Mucosa of descending colon (tissue), 3 donors: ENCODE measurements around the gene ACSM6. TPM values are rescaled to one million over a fixed set of nuclear protein-coding genes. Genes with fewer than 3 reads are reported as not detected.
"Not testable (repeated sequence)": the region's sequence is repeated elsewhere in the genome, so short reads cannot be mapped to it uniquely, and the experiment has no call there.

ENCODE experiments used
- ATAC-seq: fragments of 200-7000 bp; cut with Tn5 transposase; one replicate; pipeline ENCODE4 v1.9.1; 2020; ENCODE audit warnings: mild to moderate bottlenecking, moderate library complexity
- DNase-seq, 3 donors: peaks; one replicate each; pipeline ENCODE4 v3.0.0-alpha.2; 2020
- H3K36me3 ChIP-seq: fragments of 200-600 bp; one replicate; pipeline ENCODE4 v1.8.0; 2021; ENCODE audit warnings: low read depth, mild to moderate bottlenecking
- H3K4me1 ChIP-seq: fragments of 200-600 bp; one replicate; pipeline ENCODE4 v1.8.0; 2021; ENCODE audit warnings: low read depth, mild to moderate bottlenecking
- H3K4me3 ChIP-seq: fragments of 200-600 bp; one replicate; pipeline ENCODE4 v1.8.0; 2021; ENCODE audit warnings: mild to moderate bottlenecking
- H3K9me3 ChIP-seq: fragments of 200-600 bp; one replicate; pipeline ENCODE4 v1.8.0; 2021; ENCODE audit warnings: mild to moderate bottlenecking
- intact Hi-C, 2 donors: fragments of 100-400 bp; cut with DNase I in 1 of 2; cut with micrococcal nuclease in 1 of 2; formaldehyde crosslinking; loops; one replicate each; pipeline versions ENCODE4 v1.11.0 to v1.11.1; 2022; cut with DNase I, micrococcal nuclease
- total RNA-seq, 3 donors: library from RNA; stranded (reverse); fragmentation: NEBNext Ultra II Directional in 2 of 3; extraction: Animal tissue kit (Norgen Biotek cat#: 25700) in 2 of 3; gene quantifications; one replicate each; pipeline versions ENCODE4 v1.2.1 to v1.2.4, GENCODE V29; 2021 to 2023
- TF ChIP-seq, protein P1 (sequence below): fragments of 200-600 bp; IDR thresholded peaks from one replicate; pipeline ENCODE4 v1.8.0; 2022; ENCODE audit warnings: antibody characterized with exemption, mild to moderate bottlenecking
- donor health status: DM: no; HTN: no; CAD: no; lungs with moderate emphysema.
- donor health status: DM: no; HTN: no; CAD: no.
- donor health status: DM: no; HTN: yes; CAD: no.

ACSM6 gene
- total RNA-seq, 3 donors from 2014 or later: not detected

DNA sequence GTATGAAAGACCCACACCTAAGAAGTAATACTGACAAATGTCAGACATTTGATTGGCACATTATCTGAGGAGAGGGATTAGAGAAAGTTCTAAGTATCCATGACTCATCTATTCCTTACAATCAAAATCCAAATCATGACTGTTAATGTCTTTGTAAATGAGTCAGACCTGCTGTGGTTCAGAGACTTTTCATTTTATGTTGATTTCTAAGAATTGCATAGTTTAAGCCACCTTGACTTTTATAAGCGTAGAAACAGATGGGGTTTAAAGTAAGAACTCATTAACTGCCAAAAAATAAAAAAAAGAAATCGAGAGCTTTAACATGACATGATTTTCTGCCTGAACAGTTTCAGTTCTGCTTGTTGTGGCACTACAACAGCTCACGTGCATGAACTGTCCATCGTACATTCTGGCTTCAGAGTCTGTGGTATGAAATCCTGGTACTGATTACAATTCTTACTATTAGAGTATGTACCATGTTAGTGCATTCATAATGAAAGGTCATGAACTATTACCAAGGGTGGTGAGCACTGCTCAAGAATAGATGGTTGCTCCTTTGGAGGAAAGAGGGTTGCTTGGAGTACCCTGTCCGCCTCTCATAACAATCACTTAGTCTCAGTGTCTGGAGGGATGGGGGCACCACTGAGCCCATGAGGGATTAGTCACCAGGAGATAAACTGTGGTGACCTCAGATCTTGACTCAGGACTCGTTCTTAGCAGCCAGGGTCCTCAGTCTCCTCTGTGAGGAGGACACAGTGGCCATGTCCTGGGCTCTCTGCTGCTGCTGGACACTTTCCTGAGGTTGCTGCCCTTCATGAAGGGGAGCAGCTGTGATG, 42.2 kb downstream of the ACSM6 start:
- DNase-seq (no peak), ATAC-seq (peak; percentile 33)
- TF ChIP-seq, protein P1, sequence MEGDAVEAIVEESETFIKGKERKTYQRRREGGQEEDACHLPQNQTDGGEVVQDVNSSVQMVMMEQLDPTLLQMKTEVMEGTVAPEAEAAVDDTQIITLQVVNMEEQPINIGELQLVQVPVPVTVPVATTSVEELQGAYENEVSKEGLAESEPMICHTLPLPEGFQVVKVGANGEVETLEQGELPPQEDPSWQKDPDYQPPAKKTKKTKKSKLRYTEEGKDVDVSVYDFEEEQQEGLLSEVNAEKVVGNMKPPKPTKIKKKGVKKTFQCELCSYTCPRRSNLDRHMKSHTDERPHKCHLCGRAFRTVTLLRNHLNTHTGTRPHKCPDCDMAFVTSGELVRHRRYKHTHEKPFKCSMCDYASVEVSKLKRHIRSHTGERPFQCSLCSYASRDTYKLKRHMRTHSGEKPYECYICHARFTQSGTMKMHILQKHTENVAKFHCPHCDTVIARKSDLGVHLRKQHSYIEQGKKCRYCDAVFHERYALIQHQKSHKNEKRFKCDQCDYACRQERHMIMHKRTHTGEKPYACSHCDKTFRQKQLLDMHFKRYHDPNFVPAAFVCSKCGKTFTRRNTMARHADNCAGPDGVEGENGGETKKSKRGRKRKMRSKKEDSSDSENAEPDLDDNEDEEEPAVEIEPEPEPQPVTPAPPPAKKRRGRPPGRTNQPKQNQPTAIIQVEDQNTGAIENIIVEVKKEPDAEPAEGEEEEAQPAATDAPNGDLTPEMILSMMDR: no peak
- Histone ChIP-seq H3K4me3 (no peak overlapping the region), H3K36me3 (peaks cover 5% of the 10 kb centered on the region), H3K4me1 (no peaks in the 10 kb centered on the region), H3K9me3 (no peaks in the 10 kb centered on the region)
- intact Hi-C loops: no loop called here

DNA sequence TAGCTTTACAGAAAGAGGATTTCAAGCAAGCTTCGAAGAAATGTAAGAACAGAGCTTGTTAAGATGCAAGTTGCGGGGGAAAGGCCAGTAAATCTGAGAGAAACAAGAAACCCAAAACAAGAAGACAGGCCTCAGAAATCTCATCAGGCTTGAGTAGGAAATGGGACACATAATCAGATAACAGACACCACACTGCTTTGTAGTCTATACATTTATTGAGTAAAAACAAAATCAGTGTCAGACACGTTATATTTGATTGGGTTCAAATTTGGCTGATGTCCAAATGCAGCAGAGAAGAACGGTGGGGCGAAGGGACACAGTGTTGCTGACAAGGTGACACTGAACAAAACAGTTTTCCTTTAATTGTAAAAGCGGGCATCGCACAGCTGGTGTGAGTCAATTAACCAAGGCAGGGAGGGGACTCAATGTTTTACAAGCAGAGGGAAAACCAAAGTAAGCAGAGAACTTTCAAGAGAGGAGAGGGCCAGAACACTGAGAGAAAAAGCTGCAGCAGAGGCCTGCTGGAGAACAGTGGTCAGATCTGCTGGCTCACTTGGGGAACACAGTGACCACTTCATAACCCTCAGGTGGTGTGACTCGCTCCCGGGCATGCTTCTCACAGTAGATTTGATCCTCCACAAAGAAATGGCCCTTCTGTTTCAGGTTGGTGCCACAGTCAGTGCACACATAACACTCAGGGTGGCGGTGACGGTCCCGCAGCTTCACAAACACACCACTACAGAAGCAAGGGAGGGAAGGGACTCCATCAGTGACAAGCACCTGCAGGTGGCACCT, 43.5 kb downstream of the ACSM6 start:
- TF ChIP-seq, protein P1: no peak
- intact Hi-C loops: no loop called here
- peak; percentile 33 for ATAC-seq
- Histone ChIP-seq H3K4me1 (peaks cover 3% of the 10 kb centered on the region), H3K9me3 (no peaks in the 10 kb centered on the region), H3K36me3 (peaks cover 5% of the 10 kb centered on the region), H3K4me3 (no peak overlapping the region)
- no peak for DNase-seq

DNA sequence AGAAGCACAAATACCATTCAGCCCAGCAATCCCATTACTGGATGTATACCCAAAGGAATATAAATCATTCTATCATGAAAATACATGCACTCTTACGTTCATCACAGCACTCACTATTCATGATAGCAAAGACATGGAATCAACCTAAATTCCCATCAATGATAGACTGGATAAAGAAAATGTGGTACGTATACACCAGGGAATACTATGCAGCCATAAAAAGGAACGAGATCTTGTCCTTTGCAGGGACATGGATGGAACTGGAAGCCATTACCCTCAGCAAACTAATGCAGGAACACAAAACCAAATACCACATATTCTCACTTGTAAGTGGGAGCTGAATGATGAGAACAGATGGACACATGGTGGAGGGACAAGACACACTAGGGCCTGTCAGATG, 46.1 kb downstream of the ACSM6 start:
- DNase-seq, H3K36me3 ChIP-seq: not testable (repeated sequence)

DNA sequence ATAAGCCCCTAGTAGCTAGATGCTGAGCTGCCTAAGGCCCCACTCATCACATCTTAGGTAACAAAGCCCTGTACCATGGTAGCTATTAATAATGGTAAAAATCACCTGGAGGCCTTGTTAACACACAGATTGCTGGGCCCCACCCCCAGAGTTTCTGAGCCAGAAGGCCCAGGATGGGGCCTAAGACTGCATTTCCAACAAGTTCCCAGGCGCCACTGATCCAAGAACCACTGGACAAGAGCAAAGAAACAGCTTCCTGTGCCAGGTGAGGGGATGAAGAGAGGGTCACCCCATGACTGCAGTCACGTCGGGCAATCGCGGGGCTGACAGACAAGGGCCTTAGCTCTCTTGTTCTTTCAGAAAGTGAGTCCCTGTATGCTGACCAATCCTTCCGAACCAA, 46.8 kb downstream of the ACSM6 start:
- intact Hi-C loops: loop anchor here (5.0 to 10.0 kb wide), 2 partner anchors 94 to 121 kb away; no protein-coding TSS in a partner anchor
- no peak for ATAC-seq
- no peaks in the 10 kb centered on the region for H3K9me3 ChIP-seq
- TF ChIP-seq, protein P1: no peak
- no peak overlapping the region for H3K4me3 ChIP-seq
- DNase-seq: no peak
- peaks cover 6% of the 10 kb centered on the region for H3K4me1 ChIP-seq
- peaks cover 5% of the 10 kb centered on the region for H3K36me3 ChIP-seq

More for the DNA sequence above, 46.1 kb downstream of the ACSM6 start:
- intact Hi-C loops: loop anchor here (5.0 to 10.0 kb wide), 2 partner anchors 95 to 122 kb away; no protein-coding TSS in a partner anchor
- H3K4me3 ChIP-seq, ATAC-seq, H3K4me1 ChIP-seq, H3K9me3 ChIP-seq: not testable (repeated sequence)

DNA sequence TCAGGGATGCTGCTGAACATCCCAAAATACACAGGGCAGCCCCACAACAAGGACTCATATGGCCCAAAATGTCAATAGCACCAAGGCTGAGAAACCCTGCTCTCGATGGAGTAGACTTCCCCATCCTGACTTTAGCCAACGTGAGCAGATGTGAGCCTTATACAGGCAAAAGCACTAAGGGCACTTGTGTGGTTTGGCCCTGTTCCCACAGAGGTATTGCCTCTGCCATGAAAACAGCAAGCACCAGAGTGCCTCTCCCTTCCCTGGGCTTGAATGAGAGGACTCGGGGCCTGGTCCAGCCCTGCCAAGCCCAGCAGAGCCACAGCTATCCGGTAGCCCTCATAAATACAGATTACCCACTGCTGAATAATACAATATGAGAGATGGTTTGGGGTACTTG, 47.5 kb downstream of the ACSM6 start:
- peaks cover 6% of the 10 kb centered on the region for H3K4me1 ChIP-seq
- no peaks in the 10 kb centered on the region for H3K9me3 ChIP-seq
- DNase-seq (no peak), ATAC-seq (peak; percentile 51)
- H3K4me3 ChIP-seq: no peak overlapping the region
- TF ChIP-seq, protein P1: no peak
- peaks cover 3% of the 10 kb centered on the region for H3K36me3 ChIP-seq
- intact Hi-C loops: loop anchor here (5.0 to 10.0 kb wide), 2 partner anchors 93 to 121 kb away; no protein-coding TSS in a partner anchor
